HepG2 (cell line): ENCODE measurements around the gene TSPAN32. TPM values are rescaled to one million over a fixed set of nuclear protein-coding genes. Genes with fewer than 3 reads are reported as not detected.

ENCODE experiments used
- ATAC-seq: fragments of 200-7000 bp; cut with Tn5 transposase; 3 replicates; pipeline ENCODE4 v1.9.1; 2020; ENCODE audit warnings: mild to moderate bottlenecking, moderate library complexity
- BruUV-seq: library from RNA; stranded (reverse); fragments of 400-500 nt; replicated peaks from 2 replicates; lab custom pipeline; 2021; lab: Mats Ljungman, UMichigan
- CTCF ChIA-PET: fragments of 300-600 bp; formaldehyde crosslinking; extraction: SDS; loops from one replicate; lab custom pipeline; 2021; ENCODE audit warnings: low total read pairs, inconsistent platforms, low intra/inter-chr PET ratio; lab: Yijun Ruan, JAX
- POLR2A ChIA-PET: fragments of 350-600 bp; sonication (Branson Sonifier 250); formaldehyde crosslinking; loops from one replicate; lab custom pipeline; 2020; ENCODE audit warnings: antibody characterized with exemption, inconsistent platforms; lab: Yijun Ruan, JAX
- DNase-seq: peaks from one replicate; pipeline ENCODE4 v3.0.0-alpha.2; 2015; ENCODE audit warnings: low spot score
- FAIRE-seq: peaks from 3 replicates; lab custom pipeline; 2011; peaks lifted over from hg19 to GRCh38; lab: Jason Lieb, UNC
- H2AFZ ChIP-seq: one replicate; pipeline ENCODE4 v1.6.1; 2011; ENCODE audit warnings: low read length, inconsistent platforms
- H3K27ac ChIP-seq: fragments of 300-600 bp; 3 replicates; pipeline ENCODE4 v1.8.0; 2011; ENCODE audit warnings: mixed run types, mild to moderate bottlenecking, mixed read lengths, low read length, inconsistent platforms; ENCODE audit not compliant: insufficient read depth; ENCODE audit errors: extremely low read length
- H3K27me3 ChIP-seq, 2 experiments: fragments of 200-600 bp in 1 of 2; 2 replicates in 1 of 2; 3 replicates in 1 of 2; pipeline versions ENCODE4 v1.6.0 to v1.8.0; 2011; ENCODE audit warnings: low read length in 2 of 2, mild to moderate bottlenecking in 2 of 2, moderate library complexity in 2 of 2, inconsistent platforms in 1 of 2; ENCODE audit not compliant: insufficient read depth in 2 of 2, control insufficient read depth in 1 of 2
- H3K36me3 ChIP-seq, 2 experiments: fragments of 200-600 bp in 1 of 2; replicated peaks in 1 of 2; 2 replicates in 1 of 2; 3 replicates in 1 of 2; pipeline versions ENCODE4 v1.5.1 to v1.8.0; 2011; ENCODE audit warnings: low read length in 2 of 2, inconsistent platforms in 1 of 2; ENCODE audit not compliant: insufficient read depth in 2 of 2, control insufficient read depth in 1 of 2
- H3K4me1 ChIP-seq: 2 replicates; pipeline ENCODE4 v1.5.1; 2012; ENCODE audit warnings: low read length, inconsistent platforms; ENCODE audit not compliant: insufficient read depth
- H3K4me2 ChIP-seq: 2 replicates; pipeline ENCODE4 v1.6.0; 2011; ENCODE audit warnings: low read depth, low read length, inconsistent platforms
- H3K4me3 ChIP-seq, 3 experiments: fragments of 200-600 bp in 1 of 3; sonication (generic), shearing (Covaris generic) in 1 of 3; replicated peaks in 1 of 3; 2 replicates each; pipeline ENCODE4 v1.5.1; 2011 to 2016; ENCODE audit warnings: low read length in 3 of 3, inconsistent platforms in 2 of 3, low read depth in 2 of 3, mild to moderate bottlenecking in 2 of 3, control low read depth in 1 of 3, mixed read lengths in 1 of 3; ENCODE audit not compliant: insufficient read depth in 1 of 3
- H3K79me2 ChIP-seq: one replicate; pipeline ENCODE4 v1.6.1; 2011; ENCODE audit warnings: low read length, inconsistent platforms; ENCODE audit not compliant: insufficient read depth
- H3K9ac ChIP-seq: 2 replicates; pipeline ENCODE4 v1.6.0; 2011; ENCODE audit warnings: mild to moderate bottlenecking, low read depth, low read length, inconsistent platforms; ENCODE audit not compliant: insufficient read depth
- H3K9me3 ChIP-seq: 2 replicates; pipeline ENCODE4 v1.5.1; 2012; ENCODE audit warnings: mild to moderate bottlenecking, low read length
- H4K20me1 ChIP-seq: 2 replicates; pipeline ENCODE4 v1.6.0; 2011; ENCODE audit warnings: inconsistent platforms, mild to moderate bottlenecking, low read length, moderate library complexity; ENCODE audit not compliant: insufficient read depth
- SPEN ChIP-seq: sonication (generic); formaldehyde crosslinking; IDR thresholded peaks from 2 replicates; pipeline ENCODE4 v1.5.1; 2020; ENCODE audit warnings: low read depth, mild to moderate bottlenecking, missing genetic modification reagents
- ZNF160 ChIP-seq: sonication (generic); formaldehyde crosslinking; IDR thresholded peaks from 2 replicates; pipeline ENCODE4 v1.8.0; 2022; ENCODE audit warnings: mild to moderate bottlenecking, inconsistent platforms, missing genetic modification reagents
- ZNF549 ChIP-seq: sonication (generic); formaldehyde crosslinking; IDR thresholded peaks from 2 replicates; pipeline ENCODE4 v1.5.0; 2020; ENCODE audit warnings: missing genetic modification reagents
- ZNF672 ChIP-seq: sonication (generic); formaldehyde crosslinking; IDR thresholded peaks from 2 replicates; pipeline ENCODE4 v1.8.1; 2022; ENCODE audit warnings: missing genetic modification reagents
- WGBS: methylation state at CpG from one replicate; pipeline ENCODE4 v1.1.6; 2017; ENCODE audit warnings: low lambda C conversion rate; 5-methylcytosine and 5-hydroxymethylcytosine counted together
- in situ Hi-C: cut with HindIII; loops from 2 replicates; pipeline ENCODE4 v1.10.0; 2017; ENCODE audit warnings: low pct_unique_long_range_greater_than_20kb; ENCODE audit not compliant: extremely low pct_ligation_motif_present
- intact Hi-C: fragments of 100-400 bp; cut with micrococcal nuclease; formaldehyde crosslinking; loops from one replicate; pipeline ENCODE4 v1.10.0; 2022; ENCODE audit not compliant: unreplicated experiment
- polyA plus RNA-seq, 8 experiments: library from polyadenylated mRNA; depleted of rRNA in 3 of 8; stranded (reverse) in 7 of 8; unstranded in 1 of 8; fragments of >200 nt; fragmentation: Illumina TruSeq in 4 of 8; extraction: Trizol in 4 of 8; gene quantifications; 2 replicates each; pipeline versions ENCODE4 v1.2.1 to v1.2.3, GENCODE V29; 2011 to 2016; ENCODE audit warnings: low read depth in 4 of 8, missing spikeins in 1 of 8, mixed read lengths in 1 of 8; ENCODE audit not compliant: insufficient read depth in 1 of 8
- total RNA-seq, 5 experiments: library from RNA; depleted of rRNA; stranded (reverse); fragments of >200 nt; fragmentation: Illumina TruSeq; extraction: Trizol; gene quantifications; 2 replicates each; pipeline ENCODE4 v1.2.3, GENCODE V29; 2016; ENCODE audit warnings: low read depth in 1 of 5
- TF ChIP-seq, protein P1 (sequence below): sonication (generic); formaldehyde crosslinking; IDR thresholded peaks from 2 replicates; pipeline ENCODE4 v1.8.0; 2022; ENCODE audit warnings: mild to moderate bottlenecking, missing genetic modification reagents, borderline replicate concordance
- TF ChIP-seq, protein P2 (sequence below): sonication (generic); formaldehyde crosslinking; IDR thresholded peaks from 2 replicates; pipeline ENCODE4 v1.5.1; 2020; ENCODE audit warnings: missing genetic modification reagents, mild to moderate bottlenecking, borderline replicate concordance
- TF ChIP-seq, protein P3 (sequence below): sonication (generic); formaldehyde crosslinking; IDR thresholded peaks from 2 replicates; pipeline ENCODE4 v1.4.0; 2020; ENCODE audit warnings: mild to moderate bottlenecking, missing genetic modification reagents

TSPAN32 gene
- total and polyA plus RNA-seq, 2 of the 13 experiments (the other 11 are each of a cell fraction or from before 2014, with no cell fraction given), result 0.09 to 0.70 TPM

DNA sequence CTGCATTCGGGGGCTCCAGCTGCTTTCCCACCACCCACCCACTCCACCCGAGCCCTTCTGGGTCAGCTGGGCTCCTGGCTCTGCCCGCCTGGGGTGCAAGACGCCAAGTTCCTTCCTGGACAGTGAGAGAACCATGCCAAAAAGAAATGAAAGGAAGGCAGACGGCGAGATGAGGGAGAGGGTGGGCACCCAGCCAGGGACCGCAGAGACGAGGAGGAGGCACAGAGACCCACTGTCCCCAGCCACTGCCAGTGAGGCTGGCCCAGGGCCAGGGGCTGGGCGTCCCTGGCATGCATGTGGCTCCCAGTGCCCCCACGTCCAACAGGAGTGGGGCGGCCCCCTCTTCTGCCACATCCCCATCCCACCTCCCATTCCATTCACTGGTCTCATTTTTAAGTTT is 64.5 kb downstream of the TSPAN32 start:
- no peak overlapping the region for H3K4me2 ChIP-seq
- H3K9ac ChIP-seq, result no peak overlapping the region
- no peak for DNase-seq
- ATAC-seq, result no peak
- H2AFZ ChIP-seq, result no peak overlapping the region
- no peaks in the 10 kb centered on the region for H3K36me3 ChIP-seq
- intact Hi-C loops, result no loop called here
- no peaks in the 10 kb centered on the region for H3K9me3 ChIP-seq
- no peak for FAIRE-seq
- CTCF ChIA-PET, result no interaction called here
- H3K4me1 ChIP-seq, result no peaks in the 10 kb centered on the region
- TF ChIP-seq ZNF672, result no peak
- TF ChIP-seq, protein P1, sequence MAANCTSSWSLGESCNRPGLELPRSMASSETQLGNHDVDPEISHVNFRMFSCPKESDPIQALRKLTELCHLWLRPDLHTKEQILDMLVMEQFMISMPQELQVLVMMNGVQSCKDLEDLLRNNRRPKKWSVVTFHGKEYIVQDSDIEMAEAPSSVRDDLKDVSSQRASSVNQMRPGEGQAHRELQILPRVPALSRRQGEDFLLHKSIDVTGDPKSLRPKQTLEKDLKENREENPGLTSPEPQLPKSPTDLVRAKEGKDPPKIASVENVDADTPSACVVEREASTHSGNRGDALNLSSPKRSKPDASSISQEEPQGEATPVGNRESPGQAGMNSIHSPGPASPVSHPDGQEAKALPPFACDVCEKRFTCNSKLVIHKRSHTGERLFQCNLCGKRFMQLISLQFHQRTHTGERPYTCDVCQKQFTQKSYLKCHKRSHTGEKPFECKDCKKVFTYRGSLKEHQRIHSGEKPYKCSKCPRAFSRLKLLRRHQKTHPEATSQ (CRISPR knock-in tag), result no peak
- no peak for TF ChIP-seq ZNF549 (CRISPR knock-in tag)
- TF ChIP-seq ZNF160 (CRISPR knock-in tag), result no peak
- TF ChIP-seq, protein P2, sequence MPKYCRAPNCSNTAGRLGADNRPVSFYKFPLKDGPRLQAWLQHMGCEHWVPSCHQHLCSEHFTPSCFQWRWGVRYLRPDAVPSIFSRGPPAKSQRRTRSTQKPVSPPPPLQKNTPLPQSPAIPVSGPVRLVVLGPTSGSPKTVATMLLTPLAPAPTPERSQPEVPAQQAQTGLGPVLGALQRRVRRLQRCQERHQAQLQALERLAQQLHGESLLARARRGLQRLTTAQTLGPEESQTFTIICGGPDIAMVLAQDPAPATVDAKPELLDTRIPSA (CRISPR knock-in tag), result no peak
- TF ChIP-seq, protein P3, sequence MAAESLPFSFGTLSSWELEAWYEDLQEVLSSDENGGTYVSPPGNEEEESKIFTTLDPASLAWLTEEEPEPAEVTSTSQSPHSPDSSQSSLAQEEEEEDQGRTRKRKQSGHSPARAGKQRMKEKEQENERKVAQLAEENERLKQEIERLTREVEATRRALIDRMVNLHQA (CRISPR knock-in tag), result no peak
- no peak for TF ChIP-seq SPEN
- TF ChIP-seq, all 625 proteins: peak for 0
- no peaks in the 10 kb centered on the region for H3K79me2 ChIP-seq
- WGBS, result 13% methylated on average over 8 of the region's 11 CpGs
- peaks cover 13 to 66% of the 10 kb centered on the region in 2 experiments; a peak in 4 of 5 replicates for H3K27me3 ChIP-seq
- in situ Hi-C loops, result no loop called here
- H3K27ac ChIP-seq, result no peak overlapping the region
- no peak overlapping the region for H3K4me3 ChIP-seq
- no TSS peak for BruUV-seq
- no peaks in the 10 kb centered on the region for H4K20me1 ChIP-seq
- POLR2A ChIA-PET, result no interaction called here
